CD14-positive monocyte (primary cell): ENCODE results near the gene RLBP1. TPM values are rescaled to one million over a fixed set of nuclear protein-coding genes. Genes with fewer than 3 reads are reported as not detected.

Source experiments
- DNase-seq, 3 donors: peaks; one replicate each; pipeline ENCODE4 v3.0.0-alpha.2; 2011 to 2022
- H2AFZ ChIP-seq: 2 replicates; pipeline ENCODE4 v1.6.0; 2012; ENCODE audit warnings: mild to moderate bottlenecking, low read depth, low read length, inconsistent platforms; ENCODE audit not compliant: insufficient read depth, poor library complexity, severe bottlenecking
- H3K27ac ChIP-seq, 2 donors: 1 replicate in 1 of 2; 2 replicates in 1 of 2; pipeline ENCODE4 v1.5.1; 2012 to 2013; ENCODE audit warnings: low read length in 2 of 2, control low read depth in 1 of 2, inconsistent platforms in 1 of 2, low read depth in 1 of 2, mild to moderate bottlenecking in 1 of 2
- H3K27me3 ChIP-seq, 2 donors: one replicate each; pipeline versions ENCODE4 v1.6.0 to v1.6.1; 2011 to 2013; ENCODE audit warnings: low read length in 2 of 2; ENCODE audit not compliant: control insufficient read depth in 2 of 2, insufficient read depth in 2 of 2
- H3K36me3 ChIP-seq, 2 donors: replicated peaks in 1 of 2; 1 replicate in 1 of 2; 2 replicates in 1 of 2; pipeline versions ENCODE4 v1.5.1 to v1.6.1; 2012 to 2013; ENCODE audit warnings: low read length in 2 of 2, control low read depth in 1 of 2, inconsistent platforms in 1 of 2, mild to moderate bottlenecking in 1 of 2; ENCODE audit not compliant: insufficient read depth in 2 of 2, control insufficient read depth in 1 of 2
- H3K4me1 ChIP-seq, 2 donors: 1 replicate in 1 of 2; 2 replicates in 1 of 2; pipeline versions ENCODE4 v1.5.1 to v1.6.1; 2012 to 2013; ENCODE audit warnings: low read length in 2 of 2, control low read depth in 1 of 2, inconsistent platforms in 1 of 2, mild to moderate bottlenecking in 1 of 2, moderate library complexity in 1 of 2; ENCODE audit not compliant: insufficient read depth in 2 of 2, control insufficient read depth in 1 of 2
- H3K4me2 ChIP-seq: replicated peaks from 2 replicates; pipeline ENCODE3; 2012; ENCODE audit warnings: low read length, moderate library complexity, mild to moderate bottlenecking; ENCODE audit not compliant: poor library complexity, severe bottlenecking; ENCODE audit errors: extremely low read depth
- H3K4me3 ChIP-seq, 3 experiments: fragments of 200-600 bp in 1 of 3; sonication (generic) in 1 of 3; replicated peaks in 1 of 3; 1 replicate in 2 of 3; 2 replicates in 1 of 3; pipeline ENCODE4 v1.5.1; 2011 to 2013; ENCODE audit warnings: low read length in 3 of 3, mild to moderate bottlenecking in 3 of 3, control low read depth in 2 of 3, low read depth in 2 of 3, inconsistent platforms in 1 of 3, moderate library complexity in 1 of 3
- H3K79me2 ChIP-seq: 2 replicates; pipeline ENCODE4 v1.6.0; 2012; ENCODE audit warnings: mild to moderate bottlenecking, control low read depth, inconsistent platforms, low read length, moderate library complexity; ENCODE audit not compliant: insufficient read depth
- H3K9ac ChIP-seq: 2 replicates; pipeline ENCODE4 v1.6.0; 2017; ENCODE audit warnings: low read length, mild to moderate bottlenecking; ENCODE audit not compliant: insufficient read depth, poor library complexity, severe bottlenecking
- H3K9me3 ChIP-seq, 2 donors: replicated peaks in 1 of 2; 1 replicate in 1 of 2; 2 replicates in 1 of 2; pipeline versions ENCODE4 v1.5.1 to v1.6.1; 2012 to 2013; ENCODE audit warnings: low read length in 2 of 2, control low read depth in 1 of 2; ENCODE audit not compliant: control insufficient read depth in 1 of 2, insufficient read depth in 1 of 2
- H4K20me1 ChIP-seq: 2 replicates; pipeline ENCODE4 v1.6.0; 2012; ENCODE audit warnings: mild to moderate bottlenecking, low read length, control low read depth, moderate library complexity; ENCODE audit not compliant: insufficient read depth
- H3K27ac Mint-ChIP-seq, 7 donors: one replicate each; pipeline ENCODE4 v1.8.0; 2020; ENCODE audit warnings: mild to moderate bottlenecking in 7 of 7, mixed read lengths in 7 of 7, moderate library complexity in 6 of 7, inconsistent platforms in 2 of 7
- H3K27me3 Mint-ChIP-seq, 3 donors: one replicate each; pipeline ENCODE4 v1.8.0; 2021 to 2022; ENCODE audit warnings: low read depth in 3 of 3, mild to moderate bottlenecking in 3 of 3, mixed read lengths in 3 of 3, moderate library complexity in 3 of 3, inconsistent platforms in 1 of 3
- H3K36me3 Mint-ChIP-seq, 2 donors: one replicate each; pipeline ENCODE4 v1.8.0; 2020; ENCODE audit warnings: mixed read lengths in 2 of 2, inconsistent platforms in 1 of 2, mild to moderate bottlenecking in 1 of 2
- H3K4me1 Mint-ChIP-seq: one replicate; pipeline ENCODE4 v1.8.0; 2020; ENCODE audit warnings: mild to moderate bottlenecking, mixed read lengths
- H3K4me3 Mint-ChIP-seq, 2 donors: one replicate each; pipeline ENCODE4 v1.8.0; 2020; ENCODE audit warnings: mild to moderate bottlenecking in 2 of 2, mixed read lengths in 2 of 2, moderate library complexity in 1 of 2
- H3K9me3 Mint-ChIP-seq, 7 donors: one replicate each; pipeline ENCODE4 v1.8.0; 2020 to 2022; ENCODE audit warnings: mixed read lengths in 7 of 7, mild to moderate bottlenecking in 6 of 7, moderate library complexity in 6 of 7, inconsistent platforms in 2 of 7
- CTCF ChIP-seq: fragments of 200-600 bp; IDR thresholded peaks from one replicate; pipeline ENCODE4 v1.8.0; 2022; ENCODE audit warnings: antibody characterized with exemption, mild to moderate bottlenecking
- WGBS: methylation state at CpG from one replicate; pipeline ENCODE4 v1.1.5; 2013; ENCODE audit warnings: missing lambda C conversion rate; ENCODE audit not compliant: insufficient coverage; 5-methylcytosine and 5-hydroxymethylcytosine counted together
- intact Hi-C, 2 donors: fragments of 100-400 bp; cut with micrococcal nuclease; formaldehyde crosslinking; loops; one replicate each; pipeline versions ENCODE4 v1.15.0 to v1.15.1; 2023
- polyA plus RNA-seq, 3 donors: library from polyadenylated mRNA; depleted of rRNA in 1 of 3; unstranded in 2 of 3; stranded (reverse) in 1 of 3; fragments of 300-500 nt in 2 of 3; fragments of >200 nt in 1 of 3; fragmentation: Illumina TruSeq in 2 of 3; gene quantifications; 1 replicate in 2 of 3; 2 replicates in 1 of 3; pipeline ENCODE4 v1.2.3, GENCODE V29; 2012 to 2021

RLBP1 gene
- polyA plus RNA-seq, 3 donors: not detected

GRCh38 chr15:89170364-89170763, 51.0 kb downstream of the RLBP1 start:
- Histone ChIP-seq H3K27me3 (no peaks in the 10 kb centered on the region), H3K9ac (no peak overlapping the region), H3K79me2 (peaks cover 5% of the 10 kb centered on the region), H3K4me1 (peaks cover 29 to 30% of the 10 kb centered on the region in 2 donors), H3K9me3 (no peaks in the 10 kb centered on the region), H3K36me3 (peaks cover 19 to 61% of the 10 kb centered on the region in 2 donors), H3K27ac (no peak overlapping the region), H3K4me3 (no peak overlapping the region), H2AFZ (no peak overlapping the region), H4K20me1 (peaks cover 36% of the 10 kb centered on the region), H3K4me2 (no peak overlapping the region)
- peaks cover 0 to 2% (median 0%) of the 10 kb centered on the region in 3 donors for H3K27me3 Mint-ChIP-seq
- peaks cover 26% of the 10 kb centered on the region for H3K4me1 Mint-ChIP-seq
- DNase-seq: no peak
- H3K4me3 Mint-ChIP-seq: no peak overlapping the region
- 80% methylated on average over 3 of the region's 3 CpGs for WGBS
- H3K9me3 Mint-ChIP-seq: no peaks in the 10 kb centered on the region
- intact Hi-C loops: loop anchor here in 1 of 2 donors (10.0 kb wide), 1 partner anchor 266 kb away; no protein-coding TSS in a partner anchor
- H3K27ac Mint-ChIP-seq: peak overlapping the region in 3 of 7 donors; percentile 32 to 76 (median 57)
- H3K36me3 Mint-ChIP-seq: peaks cover 43 to 61% of the 10 kb centered on the region in 2 donors
- no peak for TF ChIP-seq CTCF

- Histone ChIP-seq H3K79me2 (peaks cover 5% of the 10 kb centered on the region), H3K4me2 (no peak overlapping the region), H3K4me3 (no peak overlapping the region), H4K20me1 (peaks cover 32% of the 10 kb centered on the region), H3K4me1 (peaks cover 29 to 30% of the 10 kb centered on the region in 2 donors), H3K9ac (no peak overlapping the region), H3K27ac (peak overlapping the region in 1 of 2 donors; percentile 52), H2AFZ (no peak overlapping the region), H3K36me3 (peaks cover 17 to 59% of the 10 kb centered on the region in 2 donors), H3K27me3 (no peaks in the 10 kb centered on the region), H3K9me3 (no peaks in the 10 kb centered on the region)
- H3K9me3 Mint-ChIP-seq: no peaks in the 10 kb centered on the region
- DNase-seq: no peak
- peaks cover 41 to 58% of the 10 kb centered on the region in 2 donors for H3K36me3 Mint-ChIP-seq
- no peak for TF ChIP-seq CTCF
- peaks cover 0 to 2% (median 0%) of the 10 kb centered on the region in 3 donors for H3K27me3 Mint-ChIP-seq
- H3K4me3 Mint-ChIP-seq: no peak overlapping the region
- intact Hi-C loops: loop anchor here (5.0 kb wide), 2 partner anchors 36 to 41 kb away; no protein-coding TSS in a partner anchor
- H3K4me1 Mint-ChIP-seq: peaks cover 26% of the 10 kb centered on the region
- peak overlapping the region in 3 of 7 donors; percentile 30 to 83 (median 83) for H3K27ac Mint-ChIP-seq
These were observed 53.0 kb downstream of the RLBP1 start for GRCh38 chr15:89168316-89168833.
